GM12865 (cell line): ENCODE results near the gene SLC66A2.

Source experiments
- DNase-seq: peaks from one replicate; pipeline ENCODE4 v3.0.0; 2010; ENCODE audit warnings: low read depth
- H3K4me3 ChIP-seq: 2 replicates; pipeline ENCODE4 v1.5.1; 2011; ENCODE audit warnings: mild to moderate bottlenecking, low read depth, low read length, control low read depth
- TF ChIP-seq, protein P1 (sequence below): IDR thresholded peaks from 2 replicates; pipeline ENCODE4 v1.5.1; 2011; ENCODE audit warnings: low read length, control low read depth, low read depth, inconsistent platforms; ENCODE audit not compliant: insufficient read depth; ENCODE audit errors: missing control alignments

The SLC66A2 gene

DNA sequence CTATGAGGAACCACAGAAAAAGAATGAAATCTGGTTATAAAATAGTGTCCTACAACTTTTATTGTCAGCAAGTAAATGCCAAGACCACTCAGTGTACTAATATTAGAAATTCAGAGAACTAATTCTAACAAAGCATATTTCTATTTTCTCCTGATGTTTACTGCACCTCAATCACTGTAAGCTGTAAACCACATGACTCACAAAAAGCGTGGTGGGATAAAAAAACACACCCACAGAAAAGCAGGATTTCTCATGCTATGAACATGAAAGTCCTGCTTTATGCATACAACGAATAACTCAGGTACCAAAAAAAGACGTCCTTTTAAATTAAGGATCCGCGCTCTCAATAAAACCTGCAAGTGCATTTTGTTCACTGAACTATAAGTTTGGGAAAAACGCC is 36.1 kb upstream of the SLC66A2 start:
- peak overlapping the region; percentile 98 for H3K4me3 ChIP-seq
- DNase-seq: no peak
- TF ChIP-seq, protein P1, sequence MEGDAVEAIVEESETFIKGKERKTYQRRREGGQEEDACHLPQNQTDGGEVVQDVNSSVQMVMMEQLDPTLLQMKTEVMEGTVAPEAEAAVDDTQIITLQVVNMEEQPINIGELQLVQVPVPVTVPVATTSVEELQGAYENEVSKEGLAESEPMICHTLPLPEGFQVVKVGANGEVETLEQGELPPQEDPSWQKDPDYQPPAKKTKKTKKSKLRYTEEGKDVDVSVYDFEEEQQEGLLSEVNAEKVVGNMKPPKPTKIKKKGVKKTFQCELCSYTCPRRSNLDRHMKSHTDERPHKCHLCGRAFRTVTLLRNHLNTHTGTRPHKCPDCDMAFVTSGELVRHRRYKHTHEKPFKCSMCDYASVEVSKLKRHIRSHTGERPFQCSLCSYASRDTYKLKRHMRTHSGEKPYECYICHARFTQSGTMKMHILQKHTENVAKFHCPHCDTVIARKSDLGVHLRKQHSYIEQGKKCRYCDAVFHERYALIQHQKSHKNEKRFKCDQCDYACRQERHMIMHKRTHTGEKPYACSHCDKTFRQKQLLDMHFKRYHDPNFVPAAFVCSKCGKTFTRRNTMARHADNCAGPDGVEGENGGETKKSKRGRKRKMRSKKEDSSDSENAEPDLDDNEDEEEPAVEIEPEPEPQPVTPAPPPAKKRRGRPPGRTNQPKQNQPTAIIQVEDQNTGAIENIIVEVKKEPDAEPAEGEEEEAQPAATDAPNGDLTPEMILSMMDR: no peak

DNA sequence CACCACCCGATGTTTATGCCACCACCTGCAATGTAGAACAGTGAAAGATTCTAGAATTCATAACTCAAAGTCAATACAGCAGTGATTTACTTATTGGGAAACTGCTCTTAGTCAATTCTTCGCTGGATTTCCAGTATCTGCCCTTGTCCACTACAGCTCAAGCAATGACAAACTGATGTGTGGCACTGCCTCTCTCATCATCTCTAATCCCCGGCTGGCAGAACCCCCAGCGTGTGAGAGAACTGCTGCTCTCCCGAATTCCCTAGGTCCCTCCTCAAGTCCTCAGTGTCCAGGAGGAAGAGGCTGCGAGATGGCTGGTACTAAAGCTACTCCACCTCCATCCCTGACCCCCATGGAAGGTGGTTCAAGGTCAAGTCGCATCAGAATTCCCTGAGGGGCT is 35.3 kb upstream of the SLC66A2 start:
- peak overlapping the region; percentile 98 for H3K4me3 ChIP-seq
- DNase-seq: no peak
- TF ChIP-seq, protein P1: no peak

DNA sequence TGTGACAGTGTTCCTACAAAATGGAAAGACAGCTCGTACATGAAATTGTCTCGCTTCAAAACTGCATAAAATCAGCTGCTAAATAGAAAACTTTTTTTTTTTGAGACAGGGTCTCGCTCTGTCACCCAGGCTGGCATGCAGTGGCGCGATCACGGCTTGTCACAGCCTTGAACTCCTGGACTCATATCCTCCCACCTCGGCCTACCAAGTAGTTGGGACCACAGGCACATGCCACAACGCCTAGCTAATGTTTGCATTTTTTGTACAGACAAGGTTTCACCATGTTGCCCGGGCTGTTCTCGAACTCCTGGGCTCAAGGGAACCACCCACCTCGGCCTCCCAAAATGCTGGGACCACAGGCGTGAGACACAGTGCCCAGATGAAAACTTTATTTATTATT is 33.7 kb upstream of the SLC66A2 start:
- no peak for DNase-seq
- TF ChIP-seq, protein P1: no peak
- H3K4me3 ChIP-seq: no peak overlapping the region

DNA sequence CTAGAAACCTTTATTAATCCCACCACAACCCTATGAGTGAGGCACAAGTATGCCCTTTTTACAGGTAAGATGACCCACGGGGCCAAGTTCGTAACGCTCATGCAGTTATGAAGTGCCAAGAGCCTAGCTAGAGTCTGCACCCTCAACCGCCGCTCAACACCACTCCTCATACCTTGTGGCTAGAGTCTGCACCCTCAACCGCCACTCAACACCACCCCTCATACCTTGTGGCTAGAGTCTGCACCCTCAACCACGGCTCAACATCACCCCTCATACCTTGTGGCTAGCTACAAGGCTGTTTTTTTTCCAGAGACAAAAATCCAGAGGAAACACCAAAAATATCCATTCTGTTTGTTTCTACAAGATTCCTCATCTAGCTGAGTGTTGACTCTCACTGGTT is 32.3 kb upstream of the SLC66A2 start:
- TF ChIP-seq, protein P1: no peak
- no peak for DNase-seq
- no peak overlapping the region for H3K4me3 ChIP-seq

DNA sequence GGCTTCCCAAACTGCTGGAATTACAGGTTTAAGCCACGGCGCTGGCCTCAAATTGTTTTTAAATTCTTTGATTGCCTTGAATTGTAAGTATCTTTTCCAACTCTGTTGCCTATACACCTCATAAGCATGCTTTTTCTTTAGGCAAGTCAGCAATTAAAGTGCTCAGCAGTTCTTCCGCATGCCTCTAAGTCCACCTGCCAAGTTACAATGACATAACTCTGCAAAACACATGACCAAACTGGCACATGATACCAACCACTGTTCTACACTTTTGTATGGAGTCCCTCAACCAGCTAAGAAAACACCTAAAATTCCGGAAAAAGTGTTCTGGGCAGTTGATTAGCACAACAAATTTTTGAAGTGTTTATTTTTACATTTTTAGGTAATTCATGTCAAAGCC is 31.8 kb upstream of the SLC66A2 start:
- TF ChIP-seq, protein P1: no peak
- no peak for DNase-seq
- H3K4me3 ChIP-seq: no peak overlapping the region

DNA sequence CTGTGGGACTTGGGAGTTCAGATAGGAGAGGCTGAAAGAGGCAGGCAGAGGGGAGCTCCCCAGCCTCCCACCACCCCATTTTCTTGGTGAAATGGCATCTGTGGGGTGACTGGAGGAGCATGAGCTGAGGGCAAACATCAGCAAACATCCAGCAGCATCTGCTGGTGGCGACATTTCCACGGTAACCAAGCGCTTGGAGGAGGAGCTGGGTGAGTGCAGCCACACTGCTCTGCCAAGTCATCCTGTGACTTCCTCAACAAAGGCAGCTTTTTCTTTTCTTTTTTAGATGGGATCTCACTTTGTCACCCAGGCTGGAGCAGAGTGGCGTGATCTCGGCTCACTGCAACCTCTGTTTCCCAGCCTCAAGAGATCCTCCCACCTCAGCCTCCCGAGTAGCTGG is 31.3 kb upstream of the SLC66A2 start:
- DNase-seq: peak; percentile 22
- TF ChIP-seq, protein P1: no peak
- H3K4me3 ChIP-seq: no peak overlapping the region

DNA sequence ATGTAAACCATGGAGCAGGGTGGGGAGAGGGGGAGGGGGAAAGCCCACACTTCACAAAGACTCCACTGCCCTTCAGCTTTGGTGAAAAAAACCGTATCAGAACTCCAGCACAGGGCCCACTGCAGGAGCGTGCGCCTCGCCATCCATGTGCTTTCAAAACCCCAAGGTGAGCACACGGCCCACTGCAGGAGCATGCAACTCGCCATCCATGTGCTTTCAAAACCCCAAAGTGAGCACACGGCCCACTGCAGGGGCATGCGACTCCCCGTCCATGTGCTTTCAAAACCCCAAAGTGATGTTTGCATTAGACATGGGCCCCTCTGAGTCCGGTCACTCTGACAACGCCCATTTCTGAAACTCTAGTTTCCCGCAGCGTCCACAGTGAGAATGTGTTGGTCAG is 29.1 kb upstream of the SLC66A2 start:
- TF ChIP-seq, protein P1: no peak

More for the DNA sequence above, 29.1 kb upstream of the SLC66A2 start:
- no peak for DNase-seq
- H3K4me3 ChIP-seq: no peak overlapping the region
